Stomach (tissue), 9 donors: ENCODE results near the gene NRIP1. TPM values are rescaled to one million over a fixed set of nuclear protein-coding genes. Genes with fewer than 3 reads are reported as not detected.
A peak's percentile ranks its signal among the peaks of the same experiment; 100 is the strongest.

Source experiments
- DNase-seq, 2 donors: peaks; one replicate each; pipeline versions ENCODE4 v3.0.0 to v3.0.0-alpha.2; 2013 to 2019
- H3K27ac ChIP-seq, 5 donors: fragments of 200-600 bp in 4 of 5; sonication (generic) in 4 of 5; one replicate each; pipeline ENCODE4 v1.5.1; 2013 to 2019; ENCODE audit warnings: mild to moderate bottlenecking in 1 of 5, moderate library complexity in 1 of 5
- H3K27me3 ChIP-seq, 3 donors: fragments of 200-600 bp; sonication (generic); one replicate each; pipeline ENCODE4 v1.5.1; 2017 to 2019; ENCODE audit warnings: mixed run types in 1 of 3
- H3K36me3 ChIP-seq, 4 donors: fragments of 200-600 bp; sonication (generic); 1 replicate in 3 of 4; 2 replicates in 1 of 4; pipeline ENCODE4 v1.5.1; 2016 to 2019
- H3K4me1 ChIP-seq, 4 donors: fragments of 200-600 bp; sonication (generic); one replicate each; pipeline ENCODE4 v1.5.1; 2016 to 2019
- H3K4me3 ChIP-seq, 4 donors: fragments of 200-600 bp; sonication (generic) in 3 of 4; one replicate each; pipeline ENCODE4 v1.5.1; 2016 to 2019; ENCODE audit warnings: mild to moderate bottlenecking in 1 of 4
- H3K9me3 ChIP-seq, 4 donors: fragments of 200-600 bp; sonication (generic); one replicate each; pipeline ENCODE4 v1.5.1; 2016 to 2019
- EP300 ChIP-seq: sonication (generic); formaldehyde crosslinking; IDR thresholded peaks from one replicate; pipeline ENCODE4 v1.6.1; 2017; ENCODE audit warnings: antibody characterized with exemption
- POLR2A ChIP-seq, 4 donors: fragments of 450-650 bp; IDR thresholded peaks; one replicate each; pipeline ENCODE4 v1.6.1; 2016; ENCODE audit warnings: antibody characterized with exemption in 4 of 4, control low read depth in 2 of 4, mild to moderate bottlenecking in 1 of 4, moderate library complexity in 1 of 4
- POLR2AphosphoS5 ChIP-seq, 3 donors: sonication (generic); formaldehyde crosslinking; IDR thresholded peaks; one replicate each; pipeline ENCODE4 v1.6.1; 2016; ENCODE audit warnings: antibody characterized with exemption in 3 of 3
- WGBS, 5 donors: extraction: QIAGEN DNeasy Blood & Tissue Kit in 3 of 5; methylation state at CpG; one replicate each; pipeline versions ENCODE4 v1.1.5 to v1.1.7; 2013 to 2018; 5-methylcytosine and 5-hydroxymethylcytosine counted together
- intact Hi-C: fragments of 100-400 bp; cut with DNase I; formaldehyde crosslinking; loops from one replicate; pipeline ENCODE4 v1.15.1; 2023; ENCODE audit warnings: low total_unique reads
- polyA plus RNA-seq, 3 donors: library from polyadenylated mRNA; stranded (reverse); fragments of 200-250 nt; gene quantifications; one replicate each; pipeline ENCODE4 v1.2.3, GENCODE V29; 2013
- total RNA-seq, 5 donors: library from RNA; depleted of rRNA; stranded (reverse); fragments of >200 nt; gene quantifications; one replicate each; pipeline versions ENCODE4 v1.1.0 to v1.2.3, GENCODE V29; 2014 to 2016
- TF ChIP-seq, protein P1 (sequence below), 7 experiments: fragments of 450-650 bp in 4 of 7; fragments of 200-600 bp in 3 of 7; sonication (generic) in 3 of 7; IDR thresholded peaks; one replicate each; pipeline ENCODE4 v1.5.1; 2016 to 2019; ENCODE audit warnings: antibody characterized with exemption in 7 of 7, control low read depth in 2 of 7, mild to moderate bottlenecking in 1 of 7
- donor health status: healthy with polysubstance abuse.
- donor health status: Bipolar disorder and iron deficiency.
- donor health status: healthy.

NRIP1 gene
- total and polyA plus RNA-seq, 8 donors: 3.7 to 60.4 (median 17.4) TPM

DNA sequence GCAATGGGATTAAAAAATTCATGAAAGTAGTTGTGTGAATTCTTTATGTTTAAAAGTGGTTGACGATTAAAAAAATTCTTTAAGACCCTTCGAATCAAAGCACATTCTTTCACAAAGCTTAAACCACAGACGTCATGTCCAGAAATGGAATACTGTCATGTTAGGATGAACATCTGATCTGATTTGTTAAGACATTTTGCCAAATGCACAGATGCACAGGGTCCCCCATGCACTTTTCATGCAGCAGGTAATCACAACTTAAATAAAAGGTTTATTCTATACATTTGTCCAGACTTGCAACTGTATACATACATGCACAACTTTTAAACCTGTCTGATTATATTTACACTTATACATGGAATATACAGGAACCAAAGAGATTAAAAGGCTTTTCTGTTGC lies 103.3 kb downstream of the NRIP1 start:
- Histone ChIP-seq H3K4me1 (peaks cover 0 to under 1% (median 0%) of the 10 kb centered on the region in 4 donors), H3K27ac (no peak overlapping the region), H3K36me3 (peaks cover under 1 to 6% (median 4%) of the 10 kb centered on the region in 4 donors), H3K4me3 (no peak overlapping the region), H3K27me3 (no peaks in the 10 kb centered on the region), H3K9me3 (no peaks in the 10 kb centered on the region)
- DNase-seq: no peak
- TF ChIP-seq EP300 (no peak), POLR2A (IDR thresholded peaks at IDR 0.05) (no peak)
- TF ChIP-seq, protein P1, sequence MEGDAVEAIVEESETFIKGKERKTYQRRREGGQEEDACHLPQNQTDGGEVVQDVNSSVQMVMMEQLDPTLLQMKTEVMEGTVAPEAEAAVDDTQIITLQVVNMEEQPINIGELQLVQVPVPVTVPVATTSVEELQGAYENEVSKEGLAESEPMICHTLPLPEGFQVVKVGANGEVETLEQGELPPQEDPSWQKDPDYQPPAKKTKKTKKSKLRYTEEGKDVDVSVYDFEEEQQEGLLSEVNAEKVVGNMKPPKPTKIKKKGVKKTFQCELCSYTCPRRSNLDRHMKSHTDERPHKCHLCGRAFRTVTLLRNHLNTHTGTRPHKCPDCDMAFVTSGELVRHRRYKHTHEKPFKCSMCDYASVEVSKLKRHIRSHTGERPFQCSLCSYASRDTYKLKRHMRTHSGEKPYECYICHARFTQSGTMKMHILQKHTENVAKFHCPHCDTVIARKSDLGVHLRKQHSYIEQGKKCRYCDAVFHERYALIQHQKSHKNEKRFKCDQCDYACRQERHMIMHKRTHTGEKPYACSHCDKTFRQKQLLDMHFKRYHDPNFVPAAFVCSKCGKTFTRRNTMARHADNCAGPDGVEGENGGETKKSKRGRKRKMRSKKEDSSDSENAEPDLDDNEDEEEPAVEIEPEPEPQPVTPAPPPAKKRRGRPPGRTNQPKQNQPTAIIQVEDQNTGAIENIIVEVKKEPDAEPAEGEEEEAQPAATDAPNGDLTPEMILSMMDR (IDR thresholded peaks at IDR 0.05): no peak
- intact Hi-C loops: no loop called here
- WGBS, 5 donors: 88 to 97% (median 96%) methylated on average over 3 of the region's 3 CpGs

DNA sequence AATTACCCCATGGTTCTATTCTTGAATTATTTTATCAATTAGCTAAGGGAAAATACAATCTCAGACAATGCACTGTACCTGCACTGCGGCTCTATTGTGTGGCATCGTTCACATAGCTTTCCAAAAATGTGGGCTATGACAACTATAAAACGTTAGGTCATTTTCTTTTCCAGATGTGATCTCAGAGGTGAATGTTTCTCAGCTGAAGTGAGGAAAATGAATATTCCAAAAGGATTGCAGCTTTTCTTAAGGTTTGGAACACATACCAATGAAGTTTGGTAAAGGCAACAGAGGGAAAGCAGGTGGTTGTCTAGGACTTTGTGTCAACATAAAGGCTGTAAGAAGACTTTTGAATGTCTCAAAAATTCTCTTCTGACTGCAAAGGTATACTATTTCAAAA lies 105.5 kb downstream of the NRIP1 start:
- H3K9me3 ChIP-seq: no peaks in the 10 kb centered on the region
- no peak for TF ChIP-seq POLR2A (IDR thresholded peaks at IDR 0.05)
- TF ChIP-seq POLR2AphosphoS5 (IDR thresholded peaks at IDR 0.05): no peak
- TF ChIP-seq, protein P1 (IDR thresholded peaks at IDR 0.05): no peak
- TF ChIP-seq EP300: no peak
- no peak overlapping the region for H3K4me3 ChIP-seq
- H3K4me1 ChIP-seq: peaks cover 0 to 11% (median 0%) of the 10 kb centered on the region in 4 donors
- H3K36me3 ChIP-seq: no peaks in the 10 kb centered on the region
- 42 to 81% (median 71%) methylated on average over 3 of the region's 3 CpGs for WGBS, 5 donors
- DNase-seq: no peak
- intact Hi-C loops: no loop called here
- no peak overlapping the region for H3K27ac ChIP-seq
- H3K27me3 ChIP-seq: no peaks in the 10 kb centered on the region

DNA sequence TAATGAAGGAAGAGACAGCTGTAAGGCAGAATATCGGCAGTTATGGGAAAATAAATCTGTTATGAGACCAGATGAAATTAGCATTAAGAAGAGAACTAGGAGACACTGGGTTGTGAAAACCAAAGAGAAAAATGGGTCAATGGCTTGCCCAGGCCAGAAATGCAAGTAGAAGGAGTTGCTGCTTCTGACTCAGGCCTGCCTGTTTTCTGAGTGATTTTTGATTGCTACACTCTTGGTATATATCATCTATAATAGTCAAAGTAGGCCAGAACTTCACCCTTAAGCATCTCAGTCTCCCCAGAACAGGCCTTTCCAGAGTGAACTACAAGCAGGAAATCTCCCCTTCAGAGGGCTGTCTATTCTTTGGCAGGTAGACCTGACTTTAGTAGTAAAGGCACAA lies 107.0 kb downstream of the NRIP1 start:
- Histone ChIP-seq H3K27ac (no peak overlapping the region), H3K4me3 (no peak overlapping the region), H3K27me3 (no peaks in the 10 kb centered on the region), H3K4me1 (peaks cover 0 to 11% (median 0%) of the 10 kb centered on the region in 4 donors), H3K36me3 (no peaks in the 10 kb centered on the region), H3K9me3 (no peaks in the 10 kb centered on the region)
- no peak for DNase-seq
- intact Hi-C loops: no loop called here
- TF ChIP-seq, protein P1 (IDR thresholded peaks at IDR 0.05): no peak
- TF ChIP-seq POLR2A (IDR thresholded peaks at IDR 0.05) (no peak), EP300 (no peak), POLR2AphosphoS5 (IDR thresholded peaks at IDR 0.05) (no peak)
- 91 to 95% (median 93%) methylated on average over 1 of the region's 1 CpG for WGBS, 5 donors

DNA sequence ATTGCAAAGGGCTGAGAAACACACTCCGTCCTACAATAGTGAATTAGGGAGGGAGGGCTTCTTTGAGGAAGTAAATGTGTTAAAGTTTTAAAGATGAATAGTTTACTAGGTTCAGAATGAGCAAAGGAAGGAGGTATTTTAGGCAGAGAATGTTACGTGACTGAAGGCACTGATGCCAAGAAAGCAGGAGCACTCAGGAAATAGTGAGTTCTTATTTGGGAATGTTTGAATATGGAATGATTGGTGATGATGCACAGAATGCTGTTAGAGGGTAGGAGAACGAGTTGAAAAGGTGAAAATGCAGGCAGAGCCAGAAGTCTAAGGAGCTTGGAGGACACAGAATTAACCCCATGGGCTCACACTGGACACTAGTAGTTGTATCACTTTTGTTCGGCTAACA lies 108.0 kb downstream of the NRIP1 start:
- Histone ChIP-seq H3K4me3 (no peak overlapping the region), H3K4me1 (peaks cover 0 to 11% (median 0%) of the 10 kb centered on the region in 4 donors), H3K9me3 (no peaks in the 10 kb centered on the region), H3K27me3 (no peaks in the 10 kb centered on the region), H3K36me3 (no peaks in the 10 kb centered on the region), H3K27ac (no peak overlapping the region)
- intact Hi-C loops: no loop called here
- TF ChIP-seq POLR2AphosphoS5 (IDR thresholded peaks at IDR 0.05) (peak in 1 of 3 donors; percentile 6), EP300 (no peak)
- WGBS, 5 donors: 51 to 66% (median 56%) methylated on average over 4 of the region's 4 CpGs
- peak in 1 of 2 donors; percentile 36 for DNase-seq

DNA sequence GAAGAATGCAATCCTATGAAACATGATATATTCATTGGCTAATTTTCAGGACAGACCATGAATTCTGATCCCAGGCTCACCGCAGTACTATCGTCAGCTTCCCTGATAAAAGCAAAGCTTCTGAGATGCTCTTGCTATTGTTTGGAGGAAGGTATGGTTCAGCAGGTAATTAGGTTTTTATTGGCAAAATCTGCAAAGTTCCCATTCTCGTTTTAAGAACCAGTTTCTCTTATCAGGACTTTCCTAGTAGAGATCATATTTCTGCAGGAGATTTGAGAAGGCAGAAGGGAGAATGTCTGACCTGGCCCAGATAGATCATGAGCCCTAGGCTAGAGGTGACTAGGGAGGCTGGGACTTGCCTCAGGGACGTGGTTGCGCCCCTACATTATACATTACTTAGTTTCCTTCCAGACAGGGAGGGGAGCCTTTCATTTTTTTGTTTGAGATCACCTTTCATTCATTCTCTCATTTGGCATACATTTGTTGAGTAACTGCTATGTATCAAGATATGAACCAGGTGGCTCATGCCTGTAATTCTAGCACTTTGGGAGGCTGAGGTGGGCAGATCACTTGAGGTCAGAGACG lies 108.8 kb downstream of the NRIP1 start:
- Histone ChIP-seq H3K4me1 (peaks cover 0 to 11% (median 0%) of the 10 kb centered on the region in 4 donors), H3K36me3 (no peaks in the 10 kb centered on the region), H3K27me3 (no peaks in the 10 kb centered on the region), H3K9me3 (no peaks in the 10 kb centered on the region), H3K27ac (no peak overlapping the region), H3K4me3 (no peak overlapping the region)
- intact Hi-C loops: no loop called here
- 61 to 73% (median 66%) methylated on average over 6 of the region's 6 CpGs for WGBS, 5 donors
- DNase-seq: no peak
- TF ChIP-seq EP300: no peak
